ENCODE results near the gene HPCA.

Gene HPCA

DNA sequence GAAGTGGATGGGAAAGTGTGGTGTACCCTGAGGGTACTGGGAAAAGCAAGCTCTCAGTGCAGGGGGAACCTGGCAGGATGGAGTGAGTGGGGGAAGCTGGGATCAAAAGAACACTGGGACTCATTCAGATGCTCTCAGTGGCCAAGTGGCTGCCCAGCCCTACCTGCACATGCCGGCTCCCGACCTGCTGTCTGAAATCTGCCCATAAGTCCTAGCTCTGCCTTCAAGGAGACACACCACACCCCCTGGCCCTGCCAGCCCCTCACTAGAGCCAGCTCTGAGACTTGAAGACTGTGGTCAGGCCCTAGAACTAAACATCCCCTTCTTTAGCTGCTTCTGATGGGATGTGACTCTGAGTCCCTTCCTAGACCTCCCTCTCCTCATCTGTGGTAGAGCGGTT is 12.7 kb downstream of the HPCA start:
- TF ChIP-seq, protein P1, sequence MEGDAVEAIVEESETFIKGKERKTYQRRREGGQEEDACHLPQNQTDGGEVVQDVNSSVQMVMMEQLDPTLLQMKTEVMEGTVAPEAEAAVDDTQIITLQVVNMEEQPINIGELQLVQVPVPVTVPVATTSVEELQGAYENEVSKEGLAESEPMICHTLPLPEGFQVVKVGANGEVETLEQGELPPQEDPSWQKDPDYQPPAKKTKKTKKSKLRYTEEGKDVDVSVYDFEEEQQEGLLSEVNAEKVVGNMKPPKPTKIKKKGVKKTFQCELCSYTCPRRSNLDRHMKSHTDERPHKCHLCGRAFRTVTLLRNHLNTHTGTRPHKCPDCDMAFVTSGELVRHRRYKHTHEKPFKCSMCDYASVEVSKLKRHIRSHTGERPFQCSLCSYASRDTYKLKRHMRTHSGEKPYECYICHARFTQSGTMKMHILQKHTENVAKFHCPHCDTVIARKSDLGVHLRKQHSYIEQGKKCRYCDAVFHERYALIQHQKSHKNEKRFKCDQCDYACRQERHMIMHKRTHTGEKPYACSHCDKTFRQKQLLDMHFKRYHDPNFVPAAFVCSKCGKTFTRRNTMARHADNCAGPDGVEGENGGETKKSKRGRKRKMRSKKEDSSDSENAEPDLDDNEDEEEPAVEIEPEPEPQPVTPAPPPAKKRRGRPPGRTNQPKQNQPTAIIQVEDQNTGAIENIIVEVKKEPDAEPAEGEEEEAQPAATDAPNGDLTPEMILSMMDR (IDR thresholded peaks at IDR 0.05; ENCODE audit: control insufficient read depth, extremely low read depth, insufficient read depth) = no peak
- no peak for DNase-seq (ENCODE audit: low read depth)
- no peak overlapping the region for H3K4me3 ChIP-seq (ENCODE audit: low read depth, low read length)

DNA sequence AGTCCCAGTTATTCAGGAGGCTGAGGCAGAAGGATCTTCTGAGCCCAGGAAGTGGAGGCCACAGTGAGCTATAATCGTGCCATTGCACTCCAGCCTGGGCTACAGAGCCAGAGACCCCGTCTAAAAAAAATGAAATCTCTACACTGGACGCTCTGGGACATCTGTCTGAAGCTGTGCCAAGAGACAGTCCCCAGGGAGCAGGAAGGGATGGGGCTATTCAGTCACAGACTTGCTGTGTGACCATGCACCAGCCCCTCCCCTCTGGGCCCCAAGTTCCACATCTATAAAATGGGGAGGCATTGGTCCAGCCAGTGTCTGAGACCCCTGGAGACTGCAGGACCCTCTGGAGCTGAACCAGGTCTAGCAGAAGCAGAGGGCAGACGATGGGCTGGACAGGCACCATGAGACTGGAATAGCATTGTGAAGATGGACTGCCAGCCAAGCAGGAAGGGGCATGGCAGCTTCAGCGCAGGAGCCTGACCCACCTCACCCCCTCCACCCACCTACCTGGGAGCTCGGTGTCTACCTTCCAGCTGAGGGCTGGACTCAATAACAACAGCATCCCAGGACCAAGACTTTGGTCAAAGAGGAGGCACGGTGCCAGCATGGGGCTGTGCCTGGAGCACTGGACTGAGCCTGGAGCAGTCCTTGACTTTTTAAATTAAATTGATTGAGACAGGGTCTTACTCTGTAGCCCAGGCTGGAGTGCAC is 13.4 kb downstream of the HPCA start:
- TF ChIP-seq, protein P1 (IDR thresholded peaks at IDR 0.05; ENCODE audit: control insufficient read depth, extremely low read depth, insufficient read depth) = no peak
- DNase-seq (ENCODE audit: low read depth) = no peak
- H3K4me3 ChIP-seq (ENCODE audit: low read depth, low read length) = no peak overlapping the region

DNA sequence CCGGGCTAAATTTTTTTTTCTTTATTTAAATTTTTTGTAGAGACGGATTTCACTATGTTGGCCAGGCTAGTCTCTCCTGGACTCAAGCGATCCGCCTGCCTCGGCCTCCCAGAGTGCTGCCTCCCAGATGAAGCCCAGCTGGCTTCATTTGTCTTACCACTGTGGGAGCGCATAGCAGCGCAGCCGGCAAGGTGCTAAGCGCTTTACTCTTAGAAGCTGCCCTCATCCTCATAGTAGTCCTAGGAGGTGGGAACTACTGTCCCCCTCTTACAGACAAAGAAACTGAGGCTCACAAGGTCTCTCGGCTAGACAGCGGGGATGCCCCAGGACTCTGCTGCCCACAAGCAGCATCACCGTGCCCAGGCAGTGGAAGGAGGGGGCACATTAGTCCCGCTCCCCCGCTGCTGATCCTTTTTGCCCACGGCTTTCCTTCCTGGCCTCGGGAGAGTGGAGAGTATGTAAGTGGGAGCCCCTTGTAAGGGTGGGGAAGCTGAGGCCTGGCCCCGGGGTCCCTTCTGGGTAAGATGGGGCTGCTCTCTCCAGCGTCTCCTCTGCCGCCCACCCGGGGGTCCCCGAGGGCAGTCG is 14.2 kb downstream of the HPCA start:
- peak overlapping the region; percentile 79 for H3K4me3 ChIP-seq (ENCODE audit: low read depth, low read length)
- TF ChIP-seq, protein P1 (IDR thresholded peaks at IDR 0.05; ENCODE audit: control insufficient read depth, extremely low read depth, insufficient read depth) = no peak
- no peak for DNase-seq (ENCODE audit: low read depth)

DNA sequence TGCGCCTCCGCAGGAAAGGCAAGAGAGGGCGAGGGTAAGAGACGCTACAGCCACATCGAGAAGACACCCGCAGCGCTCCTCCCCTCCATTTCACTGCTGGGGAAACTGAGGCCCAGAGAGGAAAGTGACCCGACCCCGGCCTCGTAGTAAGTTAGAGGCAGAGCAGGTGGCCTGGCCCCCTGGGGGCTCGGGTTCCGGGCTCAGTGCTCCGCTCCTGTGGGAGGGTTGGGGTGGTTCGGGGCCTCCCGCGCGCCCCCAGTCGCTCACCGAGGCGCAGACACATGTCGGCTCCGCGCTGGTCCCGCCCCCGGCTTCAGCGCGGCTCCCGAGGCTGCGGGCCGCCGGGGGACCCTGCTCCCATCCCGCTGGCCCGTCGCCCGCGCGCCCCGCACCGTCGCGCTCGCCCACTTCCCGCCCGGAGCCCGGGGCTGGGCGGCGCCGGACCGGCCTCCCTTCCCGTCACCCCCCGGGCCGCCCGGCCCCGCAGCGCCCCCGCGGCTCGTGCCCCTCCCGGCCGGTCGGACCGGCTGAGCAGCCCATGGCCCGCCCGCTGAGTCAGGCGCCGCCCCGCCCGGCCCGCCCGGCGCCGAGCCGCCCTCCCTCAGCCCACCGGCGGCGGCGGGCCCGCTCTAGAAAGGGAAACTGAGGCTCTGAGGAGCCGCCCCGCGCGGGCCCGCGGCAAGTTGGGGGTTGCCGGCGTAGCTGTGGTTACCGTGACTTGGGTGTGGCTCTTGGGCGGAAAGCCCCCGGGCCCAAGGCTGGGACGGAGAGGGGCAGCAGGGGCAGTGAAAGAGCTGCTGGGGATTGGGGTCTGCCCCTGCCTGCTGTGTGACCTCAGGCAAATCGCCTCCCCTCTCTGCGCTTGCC is 14.9 kb downstream of the HPCA start, which contains the start of gene TMEM54:
TMEM54 (minus strand) TSS at position 434 of the 867 bp plus-strand sequence; CDS start at position 283, 151 bp downstream.
- H3K4me3 ChIP-seq (ENCODE audit: low read depth, low read length) = peak within 1 kb of the TSS; percentile 79
- TF ChIP-seq, protein P1 (IDR thresholded peaks at IDR 0.05; ENCODE audit: control insufficient read depth, extremely low read depth, insufficient read depth) = no peak
- no peak for DNase-seq (ENCODE audit: low read depth)

DNA sequence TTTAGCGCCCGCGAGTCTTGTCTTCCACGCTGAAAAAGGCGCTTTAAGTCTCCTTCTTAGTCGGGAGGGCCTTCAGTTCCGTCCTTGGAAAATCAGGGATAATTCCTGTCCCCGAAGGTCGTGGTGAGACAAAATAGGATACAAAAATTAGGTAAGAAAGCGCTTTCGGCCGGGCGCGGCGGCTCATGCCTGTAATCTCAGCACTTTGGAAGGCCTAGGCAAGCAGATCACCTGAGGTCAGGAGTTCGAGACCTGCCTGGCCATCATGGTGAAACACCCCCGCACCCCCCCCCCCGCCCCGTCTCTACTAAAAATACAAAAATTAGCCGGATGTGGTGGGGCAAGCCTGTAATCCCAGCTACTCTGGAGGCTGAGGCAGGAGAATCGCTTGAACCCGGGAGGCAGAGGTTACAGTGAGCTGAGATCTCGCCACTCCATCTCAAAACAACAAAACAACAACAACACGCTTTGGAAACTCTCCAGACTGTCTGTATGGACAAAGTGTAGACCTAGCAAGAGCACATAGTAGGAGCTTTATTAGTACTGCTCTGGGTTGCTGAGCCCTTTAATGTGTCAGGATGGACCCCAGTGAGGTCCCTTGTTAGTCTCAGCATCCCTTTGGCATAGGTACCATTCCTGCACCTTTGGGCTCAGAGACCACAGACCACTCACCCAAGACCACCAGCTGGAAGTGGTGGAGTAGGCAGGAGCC is 15.7 kb downstream of the HPCA start:
- no peak for DNase-seq (ENCODE audit: low read depth)
- H3K4me3 ChIP-seq (ENCODE audit: low read depth, low read length) = peak overlapping the region; percentile 67
- TF ChIP-seq, protein P1 (IDR thresholded peaks at IDR 0.05; ENCODE audit: control insufficient read depth, extremely low read depth, insufficient read depth) = no peak

DNA sequence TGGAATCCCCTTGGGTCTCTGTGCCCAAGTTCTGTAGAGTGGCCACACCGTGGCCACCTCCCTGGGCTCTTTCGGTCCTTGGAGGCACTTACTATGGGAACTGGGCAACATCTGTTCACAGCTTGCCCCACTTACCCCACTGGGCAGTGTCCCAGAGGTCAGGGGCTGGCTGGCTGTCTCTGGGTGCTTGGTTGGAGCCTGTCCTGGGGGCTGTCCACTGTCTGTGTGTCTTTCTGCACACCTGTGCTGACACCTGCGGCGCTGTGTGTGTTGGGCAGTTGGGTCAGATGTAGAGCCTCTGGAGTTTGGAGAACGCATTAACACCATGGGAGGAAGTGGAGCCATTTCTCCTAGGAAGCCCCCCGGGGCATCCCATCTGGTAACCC is 16.2 kb downstream of the HPCA start:
- no peak for DNase-seq (ENCODE audit: low read depth)
- TF ChIP-seq, protein P1 (IDR thresholded peaks at IDR 0.05; ENCODE audit: control insufficient read depth, extremely low read depth, insufficient read depth) = no peak
- H3K4me3 ChIP-seq (ENCODE audit: low read depth, low read length) = no peak overlapping the region

All from LNCaP clone FGC (cell line).